K562 (cell line): ENCODE results near the gene DBT. TPM values are rescaled to one million over a fixed set of nuclear protein-coding genes. Genes with fewer than 3 reads are reported as not detected.

Experiments used
- ATAC-seq: fragments of 200-7000 bp; cut with Tn5 transposase; 3 replicates; pipeline ENCODE4 v1.9.1; 2020; ENCODE audit warnings: moderate library complexity
- BruUV-seq: library from RNA; stranded (reverse); fragments of 400-500 nt; replicated peaks from 2 replicates; lab custom pipeline; 2021; lab: Mats Ljungman, UMichigan
- CTCF ChIA-PET: fragments of 300-600 bp; formaldehyde crosslinking; extraction: SDS; loops from one replicate; lab custom pipeline; 2021; ENCODE audit warnings: low intra/inter-chr PET ratio; lab: Yijun Ruan, JAX
- POLR2A ChIA-PET: fragments of 300-600, 350-650 bp; sonication (Branson Sonifier 250); formaldehyde crosslinking; extraction: SDS; loops from one replicate; lab custom pipeline; 2021; ENCODE audit warnings: antibody characterized with exemption, inconsistent platforms; lab: Yijun Ruan, JAX
- DNase-seq, 4 experiments: peaks; one replicate each; pipeline versions ENCODE4 v3.0.0 to v3.0.0-alpha.2; 2011 to 2018; ENCODE audit warnings: low spot score in 3 of 4, mixed read lengths in 3 of 4; ENCODE audit errors: extremely low read depth in 1 of 4
- FAIRE-seq: peaks from 2 replicates; lab custom pipeline; 2011; peaks lifted over from hg19 to GRCh38; lab: Jason Lieb, UNC
- H2AFZ ChIP-seq: 2 replicates; pipeline ENCODE4 v1.6.0; 2011; ENCODE audit warnings: low read depth, low read length, control low read depth, inconsistent platforms
- H3K27ac ChIP-seq: fragments of 200-600 bp; 3 replicates; pipeline ENCODE4 v1.8.0; 2011; ENCODE audit warnings: low read depth, mild to moderate bottlenecking, control low read depth, inconsistent platforms, low read length, moderate library complexity, mixed read lengths; ENCODE audit errors: extremely low read depth
- H3K27me3 ChIP-seq, 2 experiments: fragments of 300-600 bp in 1 of 2; 2 replicates in 1 of 2; 3 replicates in 1 of 2; pipeline versions ENCODE4 v1.6.0 to v1.8.0; 2011; ENCODE audit warnings: inconsistent platforms in 2 of 2, low read length in 2 of 2, mild to moderate bottlenecking in 1 of 2, mixed read lengths in 1 of 2, moderate library complexity in 1 of 2; ENCODE audit not compliant: control insufficient read depth in 2 of 2, insufficient read depth in 2 of 2
- H3K36me3 ChIP-seq: fragments of 300-600 bp; 3 replicates; pipeline ENCODE4 v1.8.0; 2011; ENCODE audit warnings: mild to moderate bottlenecking, low read length, inconsistent platforms; ENCODE audit not compliant: control insufficient read depth, insufficient read depth
- H3K4me1 ChIP-seq, 2 experiments: fragments of 200-600 bp in 1 of 2; replicated peaks in 1 of 2; 2 replicates in 1 of 2; 3 replicates in 1 of 2; pipeline versions ENCODE4 v1.5.1 to v1.8.0; 2011; ENCODE audit warnings: inconsistent platforms in 2 of 2, low read length in 2 of 2, mild to moderate bottlenecking in 1 of 2, mixed read lengths in 1 of 2, moderate library complexity in 1 of 2; ENCODE audit not compliant: control insufficient read depth in 2 of 2, insufficient read depth in 2 of 2
- H3K4me2 ChIP-seq: 2 replicates; pipeline ENCODE4 v1.6.1; 2011; ENCODE audit warnings: low read length, control low read depth, inconsistent platforms, mixed read lengths; ENCODE audit not compliant: insufficient read depth
- H3K4me3 ChIP-seq: fragments of 200-600 bp; sonication (generic), shearing (Covaris generic); 2 replicates; pipeline ENCODE4 v1.5.1; 2016; ENCODE audit warnings: control low read depth, inconsistent platforms
- H3K79me2 ChIP-seq: fragments of 200-600 bp; 3 replicates; pipeline ENCODE4 v1.8.0; 2011; ENCODE audit warnings: low read length, inconsistent platforms; ENCODE audit not compliant: control insufficient read depth, insufficient read depth
- H3K9ac ChIP-seq, 2 experiments: 2 replicates each; pipeline versions ENCODE4 v1.6.0 to v1.6.1; 2011; ENCODE audit warnings: low read depth in 2 of 2, low read length in 2 of 2, control low read depth in 1 of 2, inconsistent platforms in 1 of 2, mild to moderate bottlenecking in 1 of 2, mixed read lengths in 1 of 2; ENCODE audit not compliant: insufficient read depth in 1 of 2
- H3K9me1 ChIP-seq: one replicate; pipeline ENCODE4 v1.6.0; 2011; ENCODE audit warnings: inconsistent platforms, mild to moderate bottlenecking, low read length, moderate library complexity; ENCODE audit not compliant: control insufficient read depth, insufficient read depth
- H3K9me3 ChIP-seq: replicated peaks from 2 replicates; pipeline ENCODE4 v1.5.1; 2011; ENCODE audit warnings: low read depth, low read length, inconsistent platforms; ENCODE audit not compliant: control insufficient read depth, insufficient read depth
- H4K20me1 ChIP-seq: replicated peaks from 2 replicates; pipeline ENCODE4 v1.6.1; 2011; ENCODE audit warnings: low read length, inconsistent platforms, mixed read lengths; ENCODE audit not compliant: control insufficient read depth, insufficient read depth
- CTCFL ChIP-seq: IDR thresholded peaks from 2 replicates; pipeline ENCODE4 v1.6.1; 2011; ENCODE audit warnings: borderline replicate concordance, low read depth, mild to moderate bottlenecking, moderate library complexity, low read length; ENCODE audit not compliant: insufficient read depth, poor library complexity, severe bottlenecking
- MTA1 ChIP-seq: fragments of 450-650 bp; IDR thresholded peaks from 2 replicates; pipeline ENCODE4 v1.6.1; 2017; ENCODE audit warnings: borderline replicate concordance
- ZFPM2 ChIP-seq: fragments of 250-450 bp; sonication (Bioruptor Pico); IDR thresholded peaks from 2 replicates; pipeline ENCODE4 v1.5.1; 2022; ENCODE audit warnings: mild to moderate bottlenecking
- ZNF121 ChIP-seq: sonication (generic); formaldehyde crosslinking; conservative IDR thresholded peaks from 2 replicates; pipeline ENCODE4 v1.8.0; 2022; ENCODE audit warnings: missing genetic modification reagents
- ZNF316 ChIP-seq: fragments of 450-650 bp; IDR thresholded peaks from 2 replicates; pipeline ENCODE4 v1.6.1; 2016
- ZNF655 ChIP-seq: fragments of 250-450 bp; sonication (Bioruptor Pico); IDR thresholded peaks from 2 replicates; pipeline ENCODE4 v1.5.0; 2021
- WGBS: fragments of 100-300 bp; shearing (Covaris generic); methylation state at CpG from one replicate; pipeline ENCODE4 v1.1.6; 2016; ENCODE audit warnings: low coverage, mixed read lengths; ENCODE audit not compliant: insufficient coverage; ENCODE audit errors: missing lambda C conversion rate; 5-methylcytosine and 5-hydroxymethylcytosine counted together
- in situ Hi-C: fragments of 300-500 bp; cut with MboI; formaldehyde crosslinking; loops from 4 replicates; pipeline ENCODE4 v1.15.0; 2018; ENCODE audit warnings: inconsistent platforms, mixed read lengths
- intact Hi-C: fragments of 100-400 bp; cut with micrococcal nuclease; formaldehyde crosslinking; loops from 2 replicates; pipeline ENCODE4 v1.14.2; 2022
- polyA plus RNA-seq, 8 experiments: library from polyadenylated mRNA; depleted of rRNA in 4 of 8; stranded (reverse) in 5 of 8; unstranded in 3 of 8; fragments of >200 nt; fragmentation: Nextera tagmentation in 2 of 8; fragmentation: Illumina TruSeq in 1 of 8; extraction: Ambion mirVana in 2 of 8; extraction: Trizol in 1 of 8; gene quantifications; 2 replicates each; pipeline versions ENCODE4 v1.2.1 to v1.2.3, GENCODE V29; 2011 to 2014; ENCODE audit warnings: inconsistent platforms in 1 of 8, missing spikeins in 1 of 8
- total RNA-seq, 7 experiments: library from RNA; depleted of rRNA in 6 of 7; stranded (reverse); fragments of >200 nt in 6 of 7; fragmentation: Illumina TruSeq in 2 of 7; extraction: Trizol in 2 of 7; gene quantifications; 2 replicates each; pipeline versions ENCODE4 v1.2.1 to v1.2.3, GENCODE V29; 2011 to 2021; ENCODE audit warnings: low replicate concordance in 1 of 7

DBT gene
- total and polyA plus RNA-seq, 9 of the 15 experiments (the other 6 are each of a cell fraction or from before 2014, with no cell fraction given): 2.7 to 13.5 (median 7.3) TPM

GRCh38 chr1:100219457-100219856 lies 30.2 kb downstream of the DBT start (continued):
- TF ChIP-seq ZNF121 (no peak), ZFPM2 (CRISPR knock-in tag) (no peak)
- TF ChIP-seq, all 486 proteins: peak for 0

- TF ChIP-seq MTA1 (no peak), CTCFL (no peak), ZNF316 (no peak), ZNF655 (CRISPR knock-in tag) (no peak)
- H3K4me1 ChIP-seq: 0 out of 5 replicates have a peak, but pooled peaks cover 0 to 3% of the 10 kb centered on the region in 2 experiments
- H4K20me1 ChIP-seq: no peaks in the 10 kb centered on the region
- ChIA-PET POLR2A (no interaction called here), CTCF (no interaction called here)
- no TSS peak for BruUV-seq
- H3K27ac ChIP-seq: no peak overlapping the region
- H3K79me2 ChIP-seq: no peaks in the 10 kb centered on the region
- FAIRE-seq: no peak
- H3K27me3 ChIP-seq: no peaks in the 10 kb centered on the region
- H3K9me3 ChIP-seq: no peaks in the 10 kb centered on the region
- DNase-seq: no peak
- ATAC-seq: no peak
- WGBS: 88% methylated on average over 2 of the region's 2 CpGs
- H3K9ac ChIP-seq: no peak overlapping the region
- no peak overlapping the region for H3K4me2 ChIP-seq
- no peaks in the 10 kb centered on the region for H3K9me1 ChIP-seq
- H3K4me3 ChIP-seq: no peak overlapping the region
- no peak overlapping the region for H2AFZ ChIP-seq
- in situ Hi-C loops: no loop called here
- intact Hi-C loops: no loop called here
- peaks cover 63% of the 10 kb centered on the region for H3K36me3 ChIP-seq
Measured at GRCh38 chr1:100217834-100218233, 31.8 kb downstream of the DBT start.
